ENCODE data around the gene DLX6. TPM values are rescaled to one million over a fixed set of nuclear protein-coding genes. Genes with fewer than 3 reads are reported as not detected.

Gene DLX6
- total RNA-seq, 3 donors from 2014 or later (not counting 1 experiment from before 2014, with no cell fraction given) = not detected

GRCh38 chr7:96996958-96997511, 8.3 kb upstream of the DLX6 start:
- TF ChIP-seq, protein P1, sequence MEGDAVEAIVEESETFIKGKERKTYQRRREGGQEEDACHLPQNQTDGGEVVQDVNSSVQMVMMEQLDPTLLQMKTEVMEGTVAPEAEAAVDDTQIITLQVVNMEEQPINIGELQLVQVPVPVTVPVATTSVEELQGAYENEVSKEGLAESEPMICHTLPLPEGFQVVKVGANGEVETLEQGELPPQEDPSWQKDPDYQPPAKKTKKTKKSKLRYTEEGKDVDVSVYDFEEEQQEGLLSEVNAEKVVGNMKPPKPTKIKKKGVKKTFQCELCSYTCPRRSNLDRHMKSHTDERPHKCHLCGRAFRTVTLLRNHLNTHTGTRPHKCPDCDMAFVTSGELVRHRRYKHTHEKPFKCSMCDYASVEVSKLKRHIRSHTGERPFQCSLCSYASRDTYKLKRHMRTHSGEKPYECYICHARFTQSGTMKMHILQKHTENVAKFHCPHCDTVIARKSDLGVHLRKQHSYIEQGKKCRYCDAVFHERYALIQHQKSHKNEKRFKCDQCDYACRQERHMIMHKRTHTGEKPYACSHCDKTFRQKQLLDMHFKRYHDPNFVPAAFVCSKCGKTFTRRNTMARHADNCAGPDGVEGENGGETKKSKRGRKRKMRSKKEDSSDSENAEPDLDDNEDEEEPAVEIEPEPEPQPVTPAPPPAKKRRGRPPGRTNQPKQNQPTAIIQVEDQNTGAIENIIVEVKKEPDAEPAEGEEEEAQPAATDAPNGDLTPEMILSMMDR (IDR thresholded peaks at IDR 0.05) = no peak
- H3K36me3 Mint-ChIP-seq = peaks cover 24% of the 10 kb centered on the region
- H3K4me1 Mint-ChIP-seq = peaks cover 0 to 9% of the 10 kb centered on the region in 2 donors
- Histone ChIP-seq H3K9me3 (ENCODE audit: control insufficient read depth, insufficient read depth, low read length) (no peaks in the 10 kb centered on the region), H3K36me3 (ENCODE audit: control insufficient read depth, insufficient read depth, low read length) (no peaks in the 10 kb centered on the region), H3K27me3 (ENCODE audit: control insufficient read depth, insufficient read depth, low read length) (peaks cover 70% of the 10 kb centered on the region), H3K4me1 (ENCODE audit: control insufficient read depth, insufficient read depth, low read length) (peaks cover 5% of the 10 kb centered on the region), H3K27ac (ENCODE audit: low read length) (no peak overlapping the region), H3K4me3 (ENCODE audit: low read length) (no peak overlapping the region)
- H3K4me3 Mint-ChIP-seq = no peak overlapping the region
- DNase-seq = no peak
- H3K9me3 Mint-ChIP-seq = peaks cover 0 to 3% of the 10 kb centered on the region in 2 donors
- no peak overlapping the region for H3K27ac Mint-ChIP-seq
- ATAC-seq = no peak
- 13% methylated on average over 10 of the region's 14 CpGs for WGBS (ENCODE audit: insufficient coverage)
- intact Hi-C loops (cut with micrococcal nuclease) = no loop called here
- H3K27me3 Mint-ChIP-seq (ENCODE audit: low read depth in 2 of 2) = peaks cover 83 to 97% of the 10 kb centered on the region in 2 donors

DNA sequence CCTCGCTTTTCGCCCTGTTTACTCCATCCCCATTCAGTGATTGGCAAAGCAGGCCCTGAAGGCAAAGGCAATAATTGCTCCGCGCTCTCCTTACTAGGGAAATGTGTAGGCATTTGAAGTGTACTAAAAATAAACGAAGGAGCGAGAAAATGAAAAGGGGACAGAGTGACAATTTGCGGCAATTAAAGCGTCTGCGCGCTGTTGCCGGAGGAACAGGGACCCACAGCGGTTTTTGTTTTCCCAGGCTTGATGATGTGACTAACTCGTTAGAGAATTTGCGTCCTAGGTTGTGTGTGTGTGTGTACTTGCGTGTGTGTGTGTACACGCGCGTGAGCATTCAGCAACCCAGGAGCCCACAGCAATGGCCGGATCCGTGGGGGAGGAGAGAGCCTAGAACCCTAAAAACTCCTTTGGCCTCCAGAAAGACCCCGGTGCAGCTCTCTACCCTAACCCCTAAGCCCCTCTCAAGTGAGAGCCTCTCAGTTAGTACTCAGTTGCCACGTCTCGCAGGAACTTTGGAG, 7.8 kb upstream of the DLX6 start:
- DNase-seq = no peak
- no peaks in the 10 kb centered on the region for H3K36me3 ChIP-seq (ENCODE audit: control insufficient read depth, insufficient read depth, low read length)
- Mint-ChIP-seq H3K9me3 (peaks cover 0 to 3% of the 10 kb centered on the region in 2 donors), H3K4me3 (no peak overlapping the region), H3K27me3 (ENCODE audit: low read depth in 2 of 2) (peaks cover 82 to 96% of the 10 kb centered on the region in 2 donors), H3K4me1 (peaks cover 0 to 5% of the 10 kb centered on the region in 2 donors), H3K27ac (no peak overlapping the region), H3K36me3 (peaks cover 23% of the 10 kb centered on the region)
- no peak overlapping the region for H3K4me3 ChIP-seq (ENCODE audit: low read length)
- peaks cover 70% of the 10 kb centered on the region for H3K27me3 ChIP-seq (ENCODE audit: control insufficient read depth, insufficient read depth, low read length)
- TF ChIP-seq, protein P1 (IDR thresholded peaks at IDR 0.05) = no peak
- no peak for ATAC-seq
- H3K9me3 ChIP-seq (ENCODE audit: control insufficient read depth, insufficient read depth, low read length) = no peaks in the 10 kb centered on the region
- WGBS (ENCODE audit: insufficient coverage) = 13% methylated on average over 23 of the region's 23 CpGs
- intact Hi-C loops (cut with micrococcal nuclease) = no loop called here
- H3K4me1 ChIP-seq (ENCODE audit: control insufficient read depth, insufficient read depth, low read length) = peaks cover 2% of the 10 kb centered on the region
- no peak overlapping the region for H3K27ac ChIP-seq (ENCODE audit: low read length)

DNA sequence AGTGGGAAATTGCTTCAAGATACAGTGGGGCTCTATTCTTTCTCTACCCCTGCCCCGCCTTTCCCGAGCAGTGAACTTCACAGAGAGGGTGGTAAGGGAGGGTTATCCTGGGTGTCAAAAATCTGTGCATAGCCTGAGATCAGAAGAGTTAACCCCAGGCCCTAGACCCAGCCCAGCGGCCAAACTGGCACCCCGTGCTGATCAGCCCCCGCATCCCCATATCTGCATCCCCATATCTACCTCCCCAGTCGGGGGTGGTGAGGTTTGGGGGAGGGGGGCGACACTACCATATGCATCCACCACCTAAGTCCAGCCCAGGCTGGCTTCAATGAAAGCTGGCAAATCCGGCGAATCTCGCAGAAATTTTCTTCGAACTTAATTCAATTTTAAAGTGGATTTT, 7.0 kb upstream of the DLX6 start:
- intact Hi-C loops (cut with micrococcal nuclease) = no loop called here
- H3K27ac Mint-ChIP-seq = no peak overlapping the region
- no peak overlapping the region for H3K4me3 ChIP-seq (ENCODE audit: low read length)

More for the DNA sequence above, 7.0 kb upstream of the DLX6 start:
- Mint-ChIP-seq H3K36me3 (peaks cover 15% of the 10 kb centered on the region), H3K4me3 (no peak overlapping the region), H3K27me3 (ENCODE audit: low read depth in 2 of 2) (peaks cover 82 to 96% of the 10 kb centered on the region in 2 donors), H3K4me1 (peaks cover 0 to 3% of the 10 kb centered on the region in 2 donors), H3K9me3 (peaks cover 0 to 3% of the 10 kb centered on the region in 2 donors)
- no peak overlapping the region for H3K27ac ChIP-seq (ENCODE audit: low read length)
- TF ChIP-seq, protein P1 (IDR thresholded peaks at IDR 0.05) = no peak
- WGBS (ENCODE audit: insufficient coverage) = 22% methylated on average over 4 of the region's 11 CpGs
- no peaks in the 10 kb centered on the region for H3K9me3 ChIP-seq (ENCODE audit: control insufficient read depth, insufficient read depth, low read length)
- H3K27me3 ChIP-seq (ENCODE audit: control insufficient read depth, insufficient read depth, low read length) = peaks cover 70% of the 10 kb centered on the region
- no peak for ATAC-seq
- DNase-seq = no peak
- H3K36me3 ChIP-seq (ENCODE audit: control insufficient read depth, insufficient read depth, low read length) = no peaks in the 10 kb centered on the region
- no peaks in the 10 kb centered on the region for H3K4me1 ChIP-seq (ENCODE audit: control insufficient read depth, insufficient read depth, low read length)

Measured in natural killer cell (primary cell).